GM12875 (cell line): ENCODE results near the gene FAM162A.

Experiments
- H3K4me3 ChIP-seq: one replicate; pipeline ENCODE4 v1.5.1; 2011; ENCODE audit warnings: low read depth, low read length, control low read depth
- CTCF ChIP-seq: IDR thresholded peaks from 2 replicates; pipeline ENCODE4 v1.5.1; 2011; ENCODE audit warnings: low read depth, mild to moderate bottlenecking, control low read depth, inconsistent platforms, low read length, moderate library complexity, borderline replicate concordance; ENCODE audit not compliant: insufficient read depth

The FAM162A gene

GRCh38 chr3:122387709-122388108 is 3.7 kb downstream of the FAM162A start:
- no peak overlapping the region for H3K4me3 ChIP-seq
- no peak for TF ChIP-seq CTCF

- TF ChIP-seq CTCF, result no peak
- no peak overlapping the region for H3K4me3 ChIP-seq
Measured at GRCh38 chr3:122389197-122389596, 5.2 kb downstream of the FAM162A start.

- no peak overlapping the region for H3K4me3 ChIP-seq
- TF ChIP-seq CTCF, result no peak
Measured at GRCh38 chr3:122389892-122390291, 5.9 kb downstream of the FAM162A start.

- H3K4me3 ChIP-seq, result no peak overlapping the region
- TF ChIP-seq CTCF, result no peak
Measured at GRCh38 chr3:122390665-122391064, 6.7 kb downstream of the FAM162A start.

- TF ChIP-seq CTCF, result no peak
- no peak overlapping the region for H3K4me3 ChIP-seq
Measured at GRCh38 chr3:122391681-122392446, 7.9 kb downstream of the FAM162A start.

GRCh38 chr3:122392868-122393844 is 9.2 kb downstream of the FAM162A start:
- no peak overlapping the region for H3K4me3 ChIP-seq
- peak; percentile 46; the same call in 1 of the 2 replicates for TF ChIP-seq CTCF

- H3K4me3 ChIP-seq, result no peak overlapping the region
- no peak for TF ChIP-seq CTCF
Measured at GRCh38 chr3:122394173-122394572, 10.2 kb downstream of the FAM162A start.
